HEK293T (cell line): ENCODE data around the gene NGEF.

Experiments used
- BHLHE40 ChIP-seq: fragments of 450-650 bp; IDR thresholded peaks from 2 replicates; pipeline ENCODE4 v1.6.1; 2016; ENCODE audit warnings: mild to moderate bottlenecking, moderate library complexity, borderline replicate concordance
- FOXA1 ChIP-seq: fragments of 450-650 bp; IDR thresholded peaks from 2 replicates; pipeline ENCODE4 v1.6.1; 2016; ENCODE audit warnings: mild to moderate bottlenecking
- FOXM1 ChIP-seq: fragments of 450-650 bp; IDR thresholded peaks from 2 replicates; pipeline ENCODE4 v1.6.1; 2017; ENCODE audit warnings: mild to moderate bottlenecking, borderline replicate concordance
- NFRKB ChIP-seq: fragments of 450-650 bp; IDR thresholded peaks from 2 replicates; pipeline ENCODE4 v1.6.1; 2016; ENCODE audit warnings: mild to moderate bottlenecking, moderate library complexity
- SUZ12 ChIP-seq: fragments of 450-650 bp; IDR thresholded peaks from 2 replicates; pipeline ENCODE4 v1.6.1; 2016; ENCODE audit warnings: mild to moderate bottlenecking
- TARDBP ChIP-seq: fragments of 450-650 bp; IDR thresholded peaks from 2 replicates; pipeline ENCODE4 v1.6.1; 2016
- ZNF384 ChIP-seq: fragments of 450-650 bp; IDR thresholded peaks from 2 replicates; pipeline ENCODE4 v1.6.1; 2016
- TF ChIP-seq, protein P1 (sequence below): fragments of 450-650 bp; IDR thresholded peaks from 2 replicates; pipeline ENCODE4 v1.6.1; 2016

DNA sequence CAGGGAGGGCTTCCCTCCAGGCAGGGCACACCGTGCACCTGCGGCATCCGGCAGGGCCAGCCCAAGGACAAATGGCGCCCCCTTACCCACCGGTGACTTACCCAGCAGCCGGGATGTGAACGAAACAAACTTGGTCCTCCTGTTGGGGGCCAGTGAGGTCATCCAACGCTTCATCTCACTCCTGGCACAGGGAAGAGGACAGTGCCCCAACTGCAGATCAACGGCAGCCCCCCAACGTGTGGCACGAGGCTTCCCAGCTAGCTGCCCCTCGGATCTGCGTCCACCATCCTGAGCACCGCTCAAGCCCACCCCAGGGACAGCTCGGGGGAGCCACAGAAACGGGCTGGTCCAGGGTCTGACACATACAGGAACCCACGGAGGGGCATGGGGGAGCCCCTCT lies 131.0 kb downstream of the NGEF start:
- TF ChIP-seq BHLHE40 (no peak), SUZ12 (no peak), ZNF384 (no peak), TARDBP (no peak), FOXA1 (no peak), FOXM1 (no peak), NFRKB (no peak)
- TF ChIP-seq, protein P1, sequence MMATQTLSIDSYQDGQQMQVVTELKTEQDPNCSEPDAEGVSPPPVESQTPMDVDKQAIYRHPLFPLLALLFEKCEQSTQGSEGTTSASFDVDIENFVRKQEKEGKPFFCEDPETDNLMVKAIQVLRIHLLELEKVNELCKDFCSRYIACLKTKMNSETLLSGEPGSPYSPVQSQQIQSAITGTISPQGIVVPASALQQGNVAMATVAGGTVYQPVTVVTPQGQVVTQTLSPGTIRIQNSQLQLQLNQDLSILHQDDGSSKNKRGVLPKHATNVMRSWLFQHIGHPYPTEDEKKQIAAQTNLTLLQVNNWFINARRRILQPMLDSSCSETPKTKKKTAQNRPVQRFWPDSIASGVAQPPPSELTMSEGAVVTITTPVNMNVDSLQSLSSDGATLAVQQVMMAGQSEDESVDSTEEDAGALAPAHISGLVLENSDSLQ: no peak
